ENCODE measurements around the gene ALK.

Gene ALK

GRCh38 chr2:29223257-29223656 is 698.1 kb downstream of the ALK start:
- H3K4me1 ChIP-seq (ENCODE audit: low read length), result no peaks in the 10 kb centered on the region
- no peak for TF ChIP-seq CTCF (IDR thresholded peaks at IDR 0.05; ENCODE audit: low read depth, low read length)
- no peak for TF ChIP-seq EZH2phosphoT487 (IDR thresholded peaks at IDR 0.05; ENCODE audit: low read depth)
- H3K79me2 ChIP-seq (ENCODE audit: low read length), result no peaks in the 10 kb centered on the region
- H3K4me2 ChIP-seq (ENCODE audit: low read length), result no peak overlapping the region
- no peaks in the 10 kb centered on the region for H3K36me3 ChIP-seq (replicated peaks; ENCODE audit: low read depth, low read length)
- H2AFZ ChIP-seq (ENCODE audit: low read depth, low read length), result no peak overlapping the region
- H3K27me3 ChIP-seq (ENCODE audit: low read depth, low read length), result peaks cover 20% of the 10 kb centered on the region; the same call in 1 of the 2 replicates
- no peaks in the 10 kb centered on the region for H4K20me1 ChIP-seq (ENCODE audit: insufficient read depth, low read length)
- no peaks in the 10 kb centered on the region for H3K9me3 ChIP-seq (ENCODE audit: insufficient read depth, low read length)
- H3K4me3 ChIP-seq (ENCODE audit: low read length), result no peak overlapping the region
- no peak overlapping the region for H3K27ac ChIP-seq (ENCODE audit: low read length)
- H3K9ac ChIP-seq (ENCODE audit: low read length), result no peak overlapping the region

GRCh38 chr2:29222381-29223179 is 698.8 kb downstream of the ALK start:
- Histone ChIP-seq H2AFZ (ENCODE audit: low read depth, low read length) (no peak overlapping the region), H3K27ac (ENCODE audit: low read length) (no peak overlapping the region), H3K36me3 (replicated peaks; ENCODE audit: low read depth, low read length) (no peaks in the 10 kb centered on the region), H3K27me3 (ENCODE audit: low read depth, low read length) (peaks cover 19% of the 10 kb centered on the region; the same call in 1 of the 2 replicates), H3K9me3 (ENCODE audit: insufficient read depth, low read length) (no peaks in the 10 kb centered on the region), H3K4me2 (ENCODE audit: low read length) (no peak overlapping the region), H3K9ac (ENCODE audit: low read length) (no peak overlapping the region), H3K4me3 (ENCODE audit: low read length) (no peak overlapping the region), H3K79me2 (ENCODE audit: low read length) (no peaks in the 10 kb centered on the region), H3K4me1 (ENCODE audit: low read length) (no peaks in the 10 kb centered on the region), H4K20me1 (ENCODE audit: insufficient read depth, low read length) (no peaks in the 10 kb centered on the region)
- no peak for TF ChIP-seq EZH2phosphoT487 (IDR thresholded peaks at IDR 0.05; ENCODE audit: low read depth)
- no peak for TF ChIP-seq CTCF (IDR thresholded peaks at IDR 0.05; ENCODE audit: low read depth, low read length)

- no peak for TF ChIP-seq CTCF (IDR thresholded peaks at IDR 0.05; ENCODE audit: low read depth, low read length)
- TF ChIP-seq EZH2phosphoT487 (IDR thresholded peaks at IDR 0.05; ENCODE audit: low read depth), result no peak
- Histone ChIP-seq H3K9ac (ENCODE audit: low read length) (no peak overlapping the region), H3K36me3 (replicated peaks; ENCODE audit: low read depth, low read length) (no peaks in the 10 kb centered on the region)
Measured at GRCh38 chr2:29220506-29221270, 700.7 kb downstream of the ALK start.

GRCh38 chr2:29219374-29219773 is 702.0 kb downstream of the ALK start:
- no peak overlapping the region for H3K27ac ChIP-seq (ENCODE audit: low read length)
- H2AFZ ChIP-seq (ENCODE audit: low read depth, low read length), result no peak overlapping the region
- H3K27me3 ChIP-seq (ENCODE audit: low read depth, low read length), result peaks cover 5% of the 10 kb centered on the region; the same call in 1 of the 2 replicates
- no peak overlapping the region for H3K4me3 ChIP-seq (ENCODE audit: low read length)
- TF ChIP-seq EZH2phosphoT487 (IDR thresholded peaks at IDR 0.05; ENCODE audit: low read depth) (no peak), CTCF (IDR thresholded peaks at IDR 0.05; ENCODE audit: low read depth, low read length) (no peak)
- H3K9me3 ChIP-seq (ENCODE audit: insufficient read depth, low read length), result no peaks in the 10 kb centered on the region
- no peak overlapping the region for H3K4me2 ChIP-seq (ENCODE audit: low read length)
- no peak overlapping the region for H3K9ac ChIP-seq (ENCODE audit: low read length)
- H3K4me1 ChIP-seq (ENCODE audit: low read length), result no peaks in the 10 kb centered on the region
- H3K79me2 ChIP-seq (ENCODE audit: low read length), result no peaks in the 10 kb centered on the region
- no peaks in the 10 kb centered on the region for H4K20me1 ChIP-seq (ENCODE audit: insufficient read depth, low read length)
- H3K36me3 ChIP-seq (replicated peaks; ENCODE audit: low read depth, low read length), result no peaks in the 10 kb centered on the region

More at GRCh38 chr2:29220506-29221270, 700.7 kb downstream of the ALK start:
- Histone ChIP-seq H2AFZ (ENCODE audit: low read depth, low read length) (no peak overlapping the region), H4K20me1 (ENCODE audit: insufficient read depth, low read length) (no peaks in the 10 kb centered on the region), H3K27ac (ENCODE audit: low read length) (no peak overlapping the region), H3K4me1 (ENCODE audit: low read length) (no peaks in the 10 kb centered on the region), H3K4me3 (ENCODE audit: low read length) (no peak overlapping the region), H3K4me2 (ENCODE audit: low read length) (no peak overlapping the region), H3K79me2 (ENCODE audit: low read length) (no peaks in the 10 kb centered on the region), H3K27me3 (ENCODE audit: low read depth, low read length) (peaks cover 10% of the 10 kb centered on the region; the same call in 1 of the 2 replicates), H3K9me3 (ENCODE audit: insufficient read depth, low read length) (no peaks in the 10 kb centered on the region)
